ENCODE measurements around the gene SERP1. TPM values are rescaled to one million over a fixed set of nuclear protein-coding genes. Genes with fewer than 3 reads are reported as not detected.
A peak's percentile ranks its signal among the peaks of the same experiment; 100 is the strongest.

Gene SERP1
- total RNA-seq, 4 donors from 2014 or later: 25.3 to 52.7 (median 36.3) TPM

DNA sequence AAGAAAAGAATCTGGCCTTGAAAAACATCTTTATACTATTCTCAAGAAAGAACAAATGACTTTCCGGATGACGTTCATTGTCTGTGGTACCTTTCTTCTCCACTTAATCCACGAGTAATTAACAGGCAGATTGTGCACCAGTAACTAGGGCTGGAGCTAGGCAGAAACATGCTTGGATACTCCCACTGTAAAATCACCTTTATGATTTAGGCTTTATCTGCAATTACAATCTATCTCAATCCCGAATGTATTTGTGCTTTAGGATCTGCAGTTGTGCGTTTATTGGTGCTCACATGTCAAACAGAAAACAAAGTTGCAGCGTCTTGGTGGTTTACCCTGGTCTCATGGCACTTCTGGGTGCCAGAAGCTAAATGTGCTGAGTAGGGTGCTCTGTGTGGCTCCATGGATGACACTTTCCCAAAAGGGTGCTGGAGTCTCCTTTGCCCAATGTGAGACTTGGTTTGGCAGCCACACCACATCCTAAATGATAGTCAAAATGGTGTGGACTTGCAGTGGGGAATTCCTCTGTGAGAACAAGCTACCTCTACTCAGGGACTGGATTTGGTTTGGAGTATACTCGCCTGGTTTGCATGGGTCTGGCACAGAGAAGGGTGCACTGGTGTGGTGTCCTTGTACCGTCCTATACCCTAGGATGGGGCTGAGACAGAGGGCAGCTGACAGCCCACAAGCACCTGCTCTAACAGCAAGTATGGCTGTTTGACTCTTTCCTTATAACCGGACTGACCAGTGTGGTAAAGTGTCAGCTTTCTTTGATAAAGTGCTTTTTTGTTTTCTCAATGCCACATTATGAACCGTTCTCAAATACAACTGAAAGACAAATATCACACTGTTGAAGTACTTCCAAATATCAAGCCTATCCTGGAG lies 7.7 kb downstream of the SERP1 start:
- in situ Hi-C loops (cut with MboI; ENCODE audit: low sequenced_read_pairs in 4 of 4) (no loop called here), intact Hi-C loops (cut with DNase I; ENCODE audit: low total_unique reads) (no loop called here)
- peaks cover under 1 to 5% of the 10 kb centered on the region in 2 donors for H3K4me1 ChIP-seq
- H3K36me3 ChIP-seq: peaks cover 0 to 14% of the 10 kb centered on the region in 2 donors
- no peak overlapping the region for H3K27ac ChIP-seq
- no peak overlapping the region for H3K4me3 ChIP-seq
- TF ChIP-seq, protein P1, sequence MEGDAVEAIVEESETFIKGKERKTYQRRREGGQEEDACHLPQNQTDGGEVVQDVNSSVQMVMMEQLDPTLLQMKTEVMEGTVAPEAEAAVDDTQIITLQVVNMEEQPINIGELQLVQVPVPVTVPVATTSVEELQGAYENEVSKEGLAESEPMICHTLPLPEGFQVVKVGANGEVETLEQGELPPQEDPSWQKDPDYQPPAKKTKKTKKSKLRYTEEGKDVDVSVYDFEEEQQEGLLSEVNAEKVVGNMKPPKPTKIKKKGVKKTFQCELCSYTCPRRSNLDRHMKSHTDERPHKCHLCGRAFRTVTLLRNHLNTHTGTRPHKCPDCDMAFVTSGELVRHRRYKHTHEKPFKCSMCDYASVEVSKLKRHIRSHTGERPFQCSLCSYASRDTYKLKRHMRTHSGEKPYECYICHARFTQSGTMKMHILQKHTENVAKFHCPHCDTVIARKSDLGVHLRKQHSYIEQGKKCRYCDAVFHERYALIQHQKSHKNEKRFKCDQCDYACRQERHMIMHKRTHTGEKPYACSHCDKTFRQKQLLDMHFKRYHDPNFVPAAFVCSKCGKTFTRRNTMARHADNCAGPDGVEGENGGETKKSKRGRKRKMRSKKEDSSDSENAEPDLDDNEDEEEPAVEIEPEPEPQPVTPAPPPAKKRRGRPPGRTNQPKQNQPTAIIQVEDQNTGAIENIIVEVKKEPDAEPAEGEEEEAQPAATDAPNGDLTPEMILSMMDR (IDR thresholded peaks at IDR 0.05 in 4 of 5, conservative IDR thresholded peaks at IDR 0.05 in 1 of 5): no peak
- no peak for TF ChIP-seq POLR2A (IDR thresholded peaks at IDR 0.05)
- DNase-seq (no peak), ATAC-seq (no peak)
- no peaks in the 10 kb centered on the region for H3K9me3 ChIP-seq
- H3K27me3 ChIP-seq: no peaks in the 10 kb centered on the region

- Histone ChIP-seq H3K9me3 (no peaks in the 10 kb centered on the region), H3K27ac (no peak overlapping the region), H3K4me1 (no peaks in the 10 kb centered on the region), H3K27me3 (no peaks in the 10 kb centered on the region), H3K4me3 (no peak overlapping the region), H3K36me3 (no peaks in the 10 kb centered on the region)
- ATAC-seq: no peak
- intact Hi-C loops (cut with DNase I; ENCODE audit: low total_unique reads): no loop called here
- no peak for TF ChIP-seq POLR2A (IDR thresholded peaks at IDR 0.05)
- TF ChIP-seq, protein P1 (IDR thresholded peaks at IDR 0.05 in 4 of 5, conservative IDR thresholded peaks at IDR 0.05 in 1 of 5): no peak
- in situ Hi-C loops (cut with MboI; ENCODE audit: low sequenced_read_pairs in 4 of 4): no loop called here
- DNase-seq: no peak
Observed at GRCh38 chr3:150535204-150535603, 11.1 kb downstream of the SERP1 start.

DNA sequence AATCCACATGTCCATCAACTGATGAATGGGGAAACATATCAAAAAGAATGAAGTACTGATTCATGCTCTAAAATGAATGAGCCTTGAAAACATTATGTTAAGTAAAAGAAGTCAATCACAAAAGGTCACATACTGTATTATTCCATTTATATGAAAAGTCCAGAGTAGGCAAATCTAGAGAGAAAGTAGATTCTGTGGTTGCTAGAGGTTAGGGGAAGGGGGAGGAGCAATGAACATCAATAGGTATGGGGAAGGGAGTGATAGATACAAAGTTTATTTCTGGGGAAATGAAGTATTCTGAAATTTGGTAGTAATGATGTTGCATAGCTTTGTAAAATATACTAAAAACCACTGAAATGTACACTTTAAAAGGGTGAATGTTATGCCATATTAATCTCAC lies 14.5 kb downstream of the SERP1 start:
- H3K4me1 ChIP-seq: no peaks in the 10 kb centered on the region
- no peaks in the 10 kb centered on the region for H3K9me3 ChIP-seq
- ATAC-seq (no peak), DNase-seq (no peak)
- H3K27ac ChIP-seq: no peak overlapping the region
- no peaks in the 10 kb centered on the region for H3K27me3 ChIP-seq
- no peak overlapping the region for H3K4me3 ChIP-seq
- TF ChIP-seq, protein P1 (IDR thresholded peaks at IDR 0.05 in 4 of 5, conservative IDR thresholded peaks at IDR 0.05 in 1 of 5): no peak
- no peak for TF ChIP-seq POLR2A (IDR thresholded peaks at IDR 0.05)
- in situ Hi-C loops (cut with MboI; ENCODE audit: low sequenced_read_pairs in 4 of 4) (no loop called here), intact Hi-C loops (cut with DNase I; ENCODE audit: low total_unique reads) (no loop called here)
- H3K36me3 ChIP-seq: no peaks in the 10 kb centered on the region

- no peaks in the 10 kb centered on the region for H3K27me3 ChIP-seq
- no peak overlapping the region for H3K27ac ChIP-seq
- TF ChIP-seq, protein P1 (IDR thresholded peaks at IDR 0.05 in 4 of 5, conservative IDR thresholded peaks at IDR 0.05 in 1 of 5): peak in 1 of 5 experiments; percentile 22
- no peak for TF ChIP-seq POLR2A (IDR thresholded peaks at IDR 0.05)
- H3K4me1 ChIP-seq: no peaks in the 10 kb centered on the region
- intact Hi-C loops (cut with DNase I; ENCODE audit: low total_unique reads) (no loop called here), in situ Hi-C loops (cut with MboI; ENCODE audit: low sequenced_read_pairs in 4 of 4) (no loop called here)
- no peaks in the 10 kb centered on the region for H3K9me3 ChIP-seq
- H3K36me3 ChIP-seq: no peaks in the 10 kb centered on the region
- H3K4me3 ChIP-seq: no peak overlapping the region
- DNase-seq (no peak), ATAC-seq (no peak)
Observed at GRCh38 chr3:150528354-150528797, 17.9 kb downstream of the SERP1 start.

Data from gastrocnemius medialis (tissue), 4 donors.